Panc1 (cell line): ENCODE results near the gene NFKB1. TPM values are rescaled to one million over a fixed set of nuclear protein-coding genes. Genes with fewer than 3 reads are reported as not detected.

Source experiments
- ATAC-seq: fragments of 200-7000 bp; cut with Tn5 transposase; 2 replicates; pipeline ENCODE4 v1.9.1; 2020; ENCODE audit warnings: mild to moderate bottlenecking, moderate library complexity
- BruUV-seq: library from RNA; stranded (reverse); fragments of 400-500 nt; replicated peaks from 2 replicates; lab custom pipeline; 2021; lab: Mats Ljungman, UMichigan
- CTCF ChIA-PET: fragments of 300-600 bp; sonication (Branson Sonifier 250); formaldehyde crosslinking; loops from one replicate; lab custom pipeline; 2022; ENCODE audit warnings: antibody characterized with exemption; lab: Charles Lee
- POLR2A ChIA-PET: fragments of 300-600 bp; sonication (Branson Sonifier 250); formaldehyde crosslinking; loops from one replicate; lab custom pipeline; 2022; ENCODE audit warnings: antibody characterized with exemption; lab: Charles Lee
- DNase-seq: peaks from one replicate; pipeline ENCODE4 v3.0.0-alpha.2; 2010; ENCODE audit warnings: low read depth, low spot score
- H3K27ac ChIP-seq: 2 replicates; pipeline ENCODE4 v1.5.1; 2011; ENCODE audit warnings: mild to moderate bottlenecking, low read length, inconsistent platforms
- H3K27me3 ChIP-seq: fragments of 200-500 bp; sonication (Bioruptor generic); 2 replicates; pipeline ENCODE4 v1.6.0; 2014; ENCODE audit warnings: low read length, inconsistent platforms; ENCODE audit not compliant: control insufficient read depth, insufficient read depth
- H3K36me3 ChIP-seq: fragments of 200-500 bp; sonication (Bioruptor generic); 2 replicates; pipeline ENCODE4 v1.5.1; 2014; ENCODE audit warnings: inconsistent platforms, mild to moderate bottlenecking, low read length, moderate library complexity; ENCODE audit not compliant: control insufficient read depth, insufficient read depth
- H3K4me1 ChIP-seq: 2 replicates; pipeline ENCODE4 v1.5.1; 2011; ENCODE audit warnings: inconsistent platforms, mild to moderate bottlenecking, low read length, moderate library complexity; ENCODE audit not compliant: control insufficient read depth, insufficient read depth
- H3K4me3 ChIP-seq, 2 experiments: 2 replicates each; pipeline ENCODE4 v1.5.1; 2011 to 2012; ENCODE audit warnings: low read depth in 2 of 2, low read length in 2 of 2, mild to moderate bottlenecking in 2 of 2, inconsistent platforms in 1 of 2, moderate library complexity in 1 of 2
- H3K9me3 ChIP-seq: fragments of 200-500 bp; sonication (Bioruptor generic); 2 replicates; pipeline ENCODE4 v1.5.1; 2014; ENCODE audit warnings: low read depth, mild to moderate bottlenecking, inconsistent platforms, low read length, moderate library complexity; ENCODE audit not compliant: control insufficient read depth, insufficient read depth
- CTCF ChIP-seq: fragments of 450-650 bp; IDR thresholded peaks from 2 replicates; pipeline ENCODE4 v1.5.1; 2017; ENCODE audit warnings: mild to moderate bottlenecking
- POLR2AphosphoS5 ChIP-seq: IDR thresholded peaks from 2 replicates; pipeline ENCODE4 v1.6.1; 2012; ENCODE audit warnings: mild to moderate bottlenecking, low read depth, low read length, moderate library complexity
- REST ChIP-seq, 2 experiments: IDR thresholded peaks; 2 replicates each; pipeline ENCODE4 v1.6.1; 2011 to 2012; ENCODE audit warnings: low read depth in 2 of 2, control low read depth in 1 of 2, low read length in 1 of 2, mild to moderate bottlenecking in 1 of 2, moderate library complexity in 1 of 2; ENCODE audit not compliant: insufficient read depth in 1 of 2
- SIN3A ChIP-seq: IDR thresholded peaks from 2 replicates; pipeline ENCODE4 v1.6.1; 2012; ENCODE audit warnings: low read depth, mild to moderate bottlenecking, low read length, moderate library complexity, borderline replicate concordance; ENCODE audit not compliant: insufficient read depth
- TCF7L2 ChIP-seq: IDR thresholded peaks from 2 replicates; pipeline ENCODE4 v1.6.1; 2011; ENCODE audit warnings: mild to moderate bottlenecking, low read depth, low read length, inconsistent platforms
- in situ Hi-C: cut with HindIII; loops from 2 replicates; pipeline ENCODE4 v1.10.0; 2016; ENCODE audit warnings: low sequenced_read_pairs, low pct_unique_long_range_greater_than_20kb
- intact Hi-C: fragments of 100-400 bp; cut with micrococcal nuclease; formaldehyde crosslinking; loops from one replicate; pipeline ENCODE4 v1.10.0; 2022; ENCODE audit not compliant: unreplicated experiment
- total RNA-seq: library from RNA; stranded (reverse); gene quantifications from one replicate; pipeline ENCODE4 v1.2.1, GENCODE V29; 2021; ENCODE audit not compliant: unreplicated experiment

NFKB1 gene
- total RNA-seq, 1 experiment from 2014 or later = 29.0 TPM

GRCh38 chr4:102640669-102641068, 139.5 kb downstream of the NFKB1 start:
- CTCF ChIA-PET = no interaction called here
- no TSS peak for BruUV-seq
- H3K27me3 ChIP-seq = no peaks in the 10 kb centered on the region
- H3K4me1 ChIP-seq = no peaks in the 10 kb centered on the region
- DNase-seq = no peak
- POLR2A ChIA-PET = no interaction called here
- no peaks in the 10 kb centered on the region for H3K9me3 ChIP-seq
- no peak for TF ChIP-seq TCF7L2
- TF ChIP-seq SIN3A = no peak
- TF ChIP-seq CTCF = no peak
- TF ChIP-seq POLR2AphosphoS5 = no peak
- no peak for TF ChIP-seq REST (IDR thresholded peaks at IDR 0.05; ENCODE audit: insufficient read depth in 1 of 2, low read depth in 2 of 2, low read length in 1 of 2)
- no peak for ATAC-seq
- intact Hi-C loops = no loop called here
- no peak overlapping the region for H3K4me3 ChIP-seq
- H3K36me3 ChIP-seq = no peaks in the 10 kb centered on the region; the same call in 1 of the 2 replicates
- in situ Hi-C loops = no loop called here
- no peak overlapping the region for H3K27ac ChIP-seq

GRCh38 chr4:102641793-102642192, 140.6 kb downstream of the NFKB1 start:
- Histone ChIP-seq H3K4me3 (no peak overlapping the region), H3K9me3 (no peaks in the 10 kb centered on the region), H3K4me1 (no peaks in the 10 kb centered on the region), H3K27ac (no peak overlapping the region), H3K36me3 (no peaks in the 10 kb centered on the region; the same call in 1 of the 2 replicates), H3K27me3 (no peaks in the 10 kb centered on the region)
- DNase-seq = no peak
- BruUV-seq = no TSS peak
- ATAC-seq = no peak
- no peak for TF ChIP-seq REST (IDR thresholded peaks at IDR 0.05; ENCODE audit: insufficient read depth in 1 of 2, low read depth in 2 of 2, low read length in 1 of 2)
- TF ChIP-seq TCF7L2 = no peak
- no peak for TF ChIP-seq SIN3A
- no peak for TF ChIP-seq POLR2AphosphoS5
- TF ChIP-seq CTCF = no peak
- in situ Hi-C loops (no loop called here), intact Hi-C loops (no loop called here)
- ChIA-PET POLR2A (no interaction called here), CTCF (no interaction called here)
